K562 (cell line): ENCODE data around the gene UBE2D3. TPM values are rescaled to one million over a fixed set of nuclear protein-coding genes. Genes with fewer than 3 reads are reported as not detected.

Experiments used
- LARP7 ChIP-seq: fragments of 450-650 bp; IDR thresholded peaks from 2 replicates; pipeline ENCODE4 v1.6.1; 2016
- MAFG ChIP-seq: fragments of 450-650 bp; conservative IDR thresholded peaks from 2 replicates; pipeline ENCODE4 v1.6.1; 2016; ENCODE audit warnings: missing genetic modification characterization, missing compliant biosample characterization
- MTF1 ChIP-seq: fragments of 250-450 bp; sonication (Bioruptor Pico); IDR thresholded peaks from 2 replicates; pipeline ENCODE4 v1.9.0; 2021; ENCODE audit warnings: moderate library complexity, mild to moderate bottlenecking, inconsistent platforms, borderline replicate concordance
- NCOA1 ChIP-seq: fragments of 450-650 bp; IDR thresholded peaks from 2 replicates; pipeline ENCODE4 v1.6.1; 2016; ENCODE audit warnings: low read depth
- PHF8 ChIP-seq: fragments of 200-600 bp; sonication (generic); IDR thresholded peaks from 2 replicates; pipeline ENCODE4 v1.6.1; 2012; ENCODE audit warnings: mixed run types, mild to moderate bottlenecking, inconsistent platforms, low read length, moderate library complexity, borderline replicate concordance
- RBM15 ChIP-seq: fragments of 200-400 bp; formaldehyde crosslinking; IDR thresholded peaks from 2 replicates; pipeline ENCODE4 v1.6.1; 2018; ENCODE audit warnings: mild to moderate bottlenecking, low read length, moderate library complexity; ENCODE audit not compliant: insufficient read depth
- SETDB1 ChIP-seq: IDR thresholded peaks from one replicate; pipeline ENCODE4 v1.6.1; 2012; ENCODE audit warnings: low read length, control low read depth, inconsistent platforms
- SNRNP70 ChIP-seq: fragments of 200-400 bp; formaldehyde crosslinking; optimal IDR thresholded peaks from 2 replicates; pipeline ENCODE3; 2017; ENCODE audit warnings: low read depth, low read length
- TAF1 ChIP-seq: IDR thresholded peaks from 2 replicates; pipeline ENCODE4 v1.6.1; 2011; ENCODE audit warnings: mild to moderate bottlenecking, low read length, moderate library complexity; ENCODE audit not compliant: insufficient read depth, control insufficient read depth, severe bottlenecking; ENCODE audit errors: extremely low read depth
- polyA plus RNA-seq, 8 experiments: library from polyadenylated mRNA; depleted of rRNA in 4 of 8; stranded (reverse) in 5 of 8; unstranded in 3 of 8; fragments of >200 nt; fragmentation: Nextera tagmentation in 2 of 8; fragmentation: Illumina TruSeq in 1 of 8; extraction: Ambion mirVana in 2 of 8; extraction: Trizol in 1 of 8; gene quantifications; 2 replicates each; pipeline versions ENCODE4 v1.2.1 to v1.2.3, GENCODE V29; 2011 to 2014; ENCODE audit warnings: inconsistent platforms in 1 of 8, missing spikeins in 1 of 8
- total RNA-seq, 7 experiments: library from RNA; depleted of rRNA in 6 of 7; stranded (reverse); fragments of >200 nt in 6 of 7; fragmentation: Illumina TruSeq in 2 of 7; extraction: Trizol in 2 of 7; gene quantifications; 2 replicates each; pipeline versions ENCODE4 v1.2.1 to v1.2.3, GENCODE V29; 2011 to 2021; ENCODE audit warnings: low replicate concordance in 1 of 7
- TF ChIP-seq, protein P1 (sequence below): fragments of 250-450 bp; sonication (Bioruptor Pico); IDR thresholded peaks from 2 replicates; pipeline ENCODE4 v1.4.0; 2020; ENCODE audit warnings: mild to moderate bottlenecking, moderate library complexity, borderline replicate concordance
- TF ChIP-seq, protein P2 (sequence below): fragments of 450-650 bp; IDR thresholded peaks from 2 replicates; pipeline ENCODE4 v1.6.1; 2018; ENCODE audit not compliant: partially characterized antibody

Gene UBE2D3
- total and polyA plus RNA-seq, 9 of the 15 experiments (the other 6 are each of a cell fraction or from before 2014, with no cell fraction given): 191 to 618 (median 292) TPM

DNA sequence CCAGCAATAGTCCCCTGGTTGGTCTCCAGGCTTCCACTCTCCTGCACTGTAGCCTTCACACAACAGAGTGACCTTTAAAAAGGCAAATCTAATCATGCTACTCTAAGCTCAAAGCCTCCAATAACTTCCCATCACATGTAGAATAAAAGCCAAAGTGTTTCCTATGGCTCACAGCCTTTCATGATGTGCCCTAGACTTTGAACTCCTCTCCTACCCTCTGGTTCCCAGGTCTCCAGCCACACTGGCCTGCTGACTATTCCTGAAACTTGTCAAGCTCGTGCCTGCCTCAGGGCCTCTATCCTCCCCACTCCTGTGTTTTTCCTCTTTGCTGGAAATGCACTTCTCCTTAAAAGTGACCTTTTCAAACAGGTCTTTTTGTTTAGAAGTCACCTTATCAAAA lies 69.7 kb downstream of the UBE2D3 start (continued):
- TF ChIP-seq TAF1: no peak
- TF ChIP-seq SNRNP70: no peak
- no peak for TF ChIP-seq PHF8
- TF ChIP-seq NCOA1: no peak
- no peak for TF ChIP-seq MAFG (tag)
- TF ChIP-seq SETDB1: no peak
- TF ChIP-seq RBM15: no peak
- TF ChIP-seq, protein P1, sequence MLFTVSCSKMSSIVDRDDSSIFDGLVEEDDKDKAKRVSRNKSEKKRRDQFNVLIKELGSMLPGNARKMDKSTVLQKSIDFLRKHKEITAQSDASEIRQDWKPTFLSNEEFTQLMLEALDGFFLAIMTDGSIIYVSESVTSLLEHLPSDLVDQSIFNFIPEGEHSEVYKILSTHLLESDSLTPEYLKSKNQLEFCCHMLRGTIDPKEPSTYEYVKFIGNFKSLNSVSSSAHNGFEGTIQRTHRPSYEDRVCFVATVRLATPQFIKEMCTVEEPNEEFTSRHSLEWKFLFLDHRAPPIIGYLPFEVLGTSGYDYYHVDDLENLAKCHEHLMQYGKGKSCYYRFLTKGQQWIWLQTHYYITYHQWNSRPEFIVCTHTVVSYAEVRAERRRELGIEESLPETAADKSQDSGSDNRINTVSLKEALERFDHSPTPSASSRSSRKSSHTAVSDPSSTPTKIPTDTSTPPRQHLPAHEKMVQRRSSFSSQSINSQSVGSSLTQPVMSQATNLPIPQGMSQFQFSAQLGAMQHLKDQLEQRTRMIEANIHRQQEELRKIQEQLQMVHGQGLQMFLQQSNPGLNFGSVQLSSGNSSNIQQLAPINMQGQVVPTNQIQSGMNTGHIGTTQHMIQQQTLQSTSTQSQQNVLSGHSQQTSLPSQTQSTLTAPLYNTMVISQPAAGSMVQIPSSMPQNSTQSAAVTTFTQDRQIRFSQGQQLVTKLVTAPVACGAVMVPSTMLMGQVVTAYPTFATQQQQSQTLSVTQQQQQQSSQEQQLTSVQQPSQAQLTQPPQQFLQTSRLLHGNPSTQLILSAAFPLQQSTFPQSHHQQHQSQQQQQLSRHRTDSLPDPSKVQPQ (CRISPR knock-in tag): no peak
- TF ChIP-seq LARP7: no peak
- TF ChIP-seq, protein P2, sequence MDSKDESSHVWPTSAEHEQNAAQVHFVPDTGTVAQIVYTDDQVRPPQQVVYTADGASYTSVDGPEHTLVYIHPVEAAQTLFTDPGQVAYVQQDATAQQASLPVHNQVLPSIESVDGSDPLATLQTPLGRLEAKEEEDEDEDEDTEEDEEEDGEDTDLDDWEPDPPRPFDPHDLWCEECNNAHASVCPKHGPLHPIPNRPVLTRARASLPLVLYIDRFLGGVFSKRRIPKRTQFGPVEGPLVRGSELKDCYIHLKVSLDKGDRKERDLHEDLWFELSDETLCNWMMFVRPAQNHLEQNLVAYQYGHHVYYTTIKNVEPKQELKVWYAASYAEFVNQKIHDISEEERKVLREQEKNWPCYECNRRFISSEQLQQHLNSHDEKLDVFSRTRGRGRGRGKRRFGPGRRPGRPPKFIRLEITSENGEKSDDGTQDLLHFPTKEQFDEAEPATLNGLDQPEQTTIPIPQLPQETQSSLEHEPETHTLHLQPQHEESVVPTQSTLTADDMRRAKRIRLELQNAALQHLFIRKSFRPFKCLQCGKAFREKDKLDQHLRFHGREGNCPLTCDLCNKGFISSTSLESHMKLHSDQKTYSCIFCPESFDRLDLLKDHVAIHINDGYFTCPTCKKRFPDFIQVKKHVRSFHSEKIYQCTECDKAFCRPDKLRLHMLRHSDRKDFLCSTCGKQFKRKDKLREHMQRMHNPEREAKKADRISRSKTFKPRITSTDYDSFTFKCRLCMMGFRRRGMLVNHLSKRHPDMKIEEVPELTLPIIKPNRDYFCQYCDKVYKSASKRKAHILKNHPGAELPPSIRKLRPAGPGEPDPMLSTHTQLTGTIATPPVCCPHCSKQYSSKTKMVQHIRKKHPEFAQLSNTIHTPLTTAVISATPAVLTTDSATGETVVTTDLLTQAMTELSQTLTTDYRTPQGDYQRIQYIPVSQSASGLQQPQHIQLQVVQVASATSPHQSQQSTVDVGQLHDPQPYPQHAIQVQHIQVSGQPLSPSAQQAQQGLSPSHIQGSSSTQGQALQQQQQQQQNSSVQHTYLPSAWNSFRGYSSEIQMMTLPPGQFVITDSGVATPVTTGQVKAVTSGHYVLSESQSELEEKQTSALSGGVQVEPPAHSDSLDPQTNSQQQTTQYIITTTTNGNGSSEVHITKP: no peak
- no peak for TF ChIP-seq MTF1
